Mucosa of stomach (tissue), 1 donor: ENCODE results near the gene SPATA31C2.
"Not testable (repeated sequence)": the region's sequence is repeated elsewhere in the genome, so short reads cannot be mapped to it uniquely, and the experiment has no call there.

Experiments used
- H3K27me3 ChIP-seq: one replicate; pipeline ENCODE4 v1.7.0; 2013; ENCODE audit warnings: mild to moderate bottlenecking, low read length; ENCODE audit not compliant: control insufficient read depth, insufficient read depth
- H3K36me3 ChIP-seq: one replicate; pipeline ENCODE4 v1.7.0; 2013; ENCODE audit warnings: low read length; ENCODE audit not compliant: control insufficient read depth, insufficient read depth
- H3K4me1 ChIP-seq: one replicate; pipeline ENCODE4 v1.7.0; 2013; ENCODE audit warnings: mild to moderate bottlenecking, low read length; ENCODE audit not compliant: control insufficient read depth, insufficient read depth
- H3K4me3 ChIP-seq: one replicate; pipeline ENCODE4 v1.7.0; 2013; ENCODE audit warnings: low read length
- H3K9ac ChIP-seq: one replicate; pipeline ENCODE4 v1.7.0; 2013; ENCODE audit warnings: mild to moderate bottlenecking, low read length, moderate library complexity
- H3K9me3 ChIP-seq: one replicate; pipeline ENCODE4 v1.7.0; 2013; ENCODE audit warnings: mild to moderate bottlenecking, low read length, moderate library complexity; ENCODE audit not compliant: control insufficient read depth
- donor health status: Pancreatic carcinoma.

Gene SPATA31C2

DNA sequence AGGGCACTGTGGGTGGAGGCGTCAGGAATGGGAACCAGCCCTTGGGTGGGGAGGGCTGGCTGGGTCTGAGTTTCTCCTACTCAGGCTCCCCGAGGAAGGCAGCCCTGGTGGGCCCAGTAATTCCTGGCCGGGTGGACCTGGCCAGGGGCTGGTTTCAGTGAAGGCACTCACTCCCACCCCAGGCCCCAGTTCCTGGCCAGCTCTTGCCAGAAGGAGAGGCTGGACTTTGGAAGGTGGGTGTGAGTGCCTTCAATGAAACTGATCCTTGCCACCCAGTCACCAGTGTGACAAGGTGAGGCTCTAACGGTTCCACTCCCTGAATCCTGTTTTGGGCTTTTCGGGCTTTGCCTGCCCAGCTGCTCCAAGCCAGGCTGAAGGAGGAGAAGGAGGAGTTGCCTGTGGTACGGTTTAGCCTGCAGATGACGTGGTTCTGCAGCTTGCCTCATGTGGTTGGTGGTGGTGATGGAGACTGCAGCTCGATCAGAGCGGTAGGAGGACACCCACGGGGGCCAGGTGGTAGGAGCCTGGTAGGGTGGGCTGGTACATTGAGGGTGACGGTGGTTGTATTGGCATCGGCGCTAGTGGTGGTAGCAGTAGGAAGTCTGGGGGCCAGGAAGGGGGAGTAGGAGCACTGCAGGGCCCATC is 23.2 kb downstream of the SPATA31C2 start:
- not testable (repeated sequence) for H3K36me3 ChIP-seq, H3K27me3 ChIP-seq, H3K9me3 ChIP-seq, H3K4me3 ChIP-seq, H3K9ac ChIP-seq, H3K4me1 ChIP-seq

DNA sequence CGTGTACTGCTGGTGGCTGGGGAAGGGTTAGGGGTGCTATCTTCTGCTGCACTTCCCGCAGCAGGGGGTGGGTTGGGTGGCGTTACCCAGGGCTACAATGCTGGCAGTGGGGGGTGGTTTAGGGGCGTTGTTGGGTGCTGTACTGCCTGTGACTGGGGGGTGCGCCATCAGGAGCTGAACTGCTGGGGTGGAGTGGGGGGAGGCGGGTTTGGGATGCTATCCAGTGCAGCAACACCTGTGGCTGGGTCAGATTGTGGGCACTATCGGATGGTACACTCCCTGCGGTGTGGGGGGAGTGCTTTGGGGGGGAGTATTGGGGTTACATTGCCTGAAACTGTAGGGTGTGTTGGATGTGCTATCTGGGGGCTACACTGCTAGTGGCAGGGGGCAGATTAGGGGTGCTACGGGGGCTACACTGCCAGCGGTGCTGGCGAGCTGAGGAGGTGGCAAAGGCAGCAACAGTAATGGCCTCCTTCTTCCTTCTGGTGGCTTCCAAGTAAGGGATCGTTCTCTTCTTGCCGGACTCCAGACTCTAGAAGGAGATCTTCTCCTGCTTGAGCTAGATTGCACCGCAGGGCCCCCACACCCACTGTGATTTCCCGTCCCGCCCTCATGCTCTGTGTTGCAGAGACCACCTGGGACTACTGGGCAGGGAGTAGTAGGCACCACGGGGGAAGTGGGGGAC is 23.9 kb downstream of the SPATA31C2 start:
- H3K27me3 ChIP-seq, H3K4me3 ChIP-seq, H3K9me3 ChIP-seq, H3K9ac ChIP-seq, H3K36me3 ChIP-seq, H3K4me1 ChIP-seq: not testable (repeated sequence)

DNA sequence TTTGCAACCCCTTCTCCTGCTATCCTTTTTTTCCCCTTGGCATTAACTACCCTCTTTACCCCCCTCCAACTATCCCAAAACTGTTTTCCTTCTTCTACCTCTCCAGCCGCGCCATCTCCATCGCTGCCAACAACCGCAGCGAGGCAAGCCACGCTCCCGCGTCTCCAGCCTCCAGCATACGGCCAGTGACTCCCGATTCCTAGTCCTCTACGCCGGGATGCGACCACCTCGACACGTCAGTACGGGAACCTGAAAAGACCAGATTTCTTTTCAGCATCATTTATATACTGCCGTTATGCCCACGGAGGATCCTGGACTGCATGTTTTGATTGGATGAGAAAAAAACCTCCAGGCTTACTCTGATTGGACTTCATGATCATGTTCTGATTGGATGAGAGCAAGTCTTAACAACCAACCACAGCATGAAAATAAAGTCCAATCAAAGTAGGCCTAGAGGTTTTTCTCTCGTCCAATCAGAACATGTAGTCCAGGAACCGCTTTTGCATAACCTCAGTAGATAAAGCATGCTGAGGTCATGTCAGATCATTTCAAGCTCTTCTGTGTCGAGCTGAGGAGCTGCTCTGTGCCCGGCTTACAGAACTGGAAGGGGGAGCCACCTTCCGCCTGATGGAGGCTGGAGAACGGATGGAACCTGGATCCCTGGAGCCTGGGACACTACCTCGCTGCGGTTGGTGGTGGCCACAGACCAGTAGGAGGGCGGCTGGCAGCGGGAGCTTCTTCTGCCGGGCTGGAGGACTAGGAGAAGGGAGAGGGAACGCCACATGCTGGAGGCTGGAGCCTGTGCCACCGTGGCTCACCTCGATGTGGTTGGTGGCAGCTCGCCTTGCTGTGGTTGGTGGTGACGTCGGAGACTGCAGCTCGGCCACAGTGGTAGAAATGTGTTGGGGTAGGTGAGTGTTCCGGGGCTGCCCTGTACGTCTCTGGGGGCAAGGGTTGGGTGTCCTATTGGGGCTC is 24.8 kb downstream of the SPATA31C2 start:
- H3K27me3 ChIP-seq, H3K9ac ChIP-seq, H3K4me3 ChIP-seq, H3K36me3 ChIP-seq, H3K4me1 ChIP-seq, H3K9me3 ChIP-seq: not testable (repeated sequence)

DNA sequence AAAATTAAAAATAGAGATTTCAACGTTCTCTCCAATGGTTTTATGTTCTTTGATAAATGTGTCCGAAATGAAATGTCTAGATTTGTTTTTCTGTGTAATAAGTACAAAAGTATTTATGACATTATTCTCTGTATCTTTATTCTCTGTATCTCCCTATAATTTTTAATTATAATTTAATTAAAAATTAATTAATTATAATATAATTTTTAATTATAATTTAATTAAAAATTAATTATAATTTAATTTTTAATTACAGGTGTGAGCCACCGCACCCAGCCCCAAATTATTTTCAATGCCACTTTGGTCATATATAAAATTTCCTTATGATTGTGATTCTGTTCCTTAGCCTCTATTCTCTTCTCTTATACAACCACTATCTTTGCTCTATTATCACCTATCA is 28.2 kb downstream of the SPATA31C2 start:
- Histone ChIP-seq H3K4me1 (no peaks in the 10 kb centered on the region), H3K9me3 (no peaks in the 10 kb centered on the region), H3K9ac (no peak overlapping the region), H3K27me3 (no peaks in the 10 kb centered on the region), H3K4me3 (no peak overlapping the region), H3K36me3 (no peaks in the 10 kb centered on the region)

DNA sequence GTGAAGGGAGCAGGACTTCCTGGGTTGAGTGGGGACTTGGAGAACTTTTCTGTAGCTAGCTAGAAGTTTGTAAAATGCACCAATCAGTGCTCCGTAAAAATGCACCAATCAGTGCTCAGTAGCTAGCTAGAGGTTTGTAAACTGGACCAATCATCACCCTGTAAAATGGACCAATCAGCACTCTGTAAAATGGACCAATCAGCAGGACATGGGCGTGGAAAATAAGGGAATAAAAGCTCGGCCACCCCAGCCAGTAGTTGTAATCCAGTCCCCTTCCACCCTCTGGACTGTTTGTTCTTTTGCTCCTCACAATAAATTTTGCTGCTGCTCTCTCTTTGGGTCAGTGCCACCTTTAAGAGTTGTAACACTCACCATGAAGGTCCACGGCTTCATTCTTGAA is 29.5 kb downstream of the SPATA31C2 start:
- H3K4me1 ChIP-seq, result no peaks in the 10 kb centered on the region

DNA sequence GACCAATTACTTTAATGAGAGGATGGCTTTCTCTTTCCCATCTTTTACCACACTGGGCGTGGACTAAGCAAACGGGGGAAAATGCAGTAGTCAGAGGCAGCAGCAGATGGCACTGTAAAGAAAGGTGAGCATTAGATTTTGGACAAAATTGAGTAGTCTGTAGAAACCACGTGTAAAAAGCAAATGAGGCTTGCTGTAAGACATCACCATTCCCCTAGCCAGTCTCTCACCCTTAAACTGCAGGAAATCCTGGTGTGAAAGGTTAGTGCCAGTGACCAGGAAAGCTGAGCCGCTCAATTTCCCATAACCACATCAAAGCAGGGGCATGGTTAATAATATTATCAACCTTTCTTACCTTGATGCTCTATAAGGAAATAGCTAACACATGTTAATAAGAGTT is 31.8 kb downstream of the SPATA31C2 start:
- Histone ChIP-seq H3K9me3 (no peaks in the 10 kb centered on the region), H3K27me3 (no peaks in the 10 kb centered on the region), H3K9ac (no peak overlapping the region), H3K36me3 (no peaks in the 10 kb centered on the region), H3K4me1 (no peaks in the 10 kb centered on the region), H3K4me3 (no peak overlapping the region)

More for the DNA sequence above, 29.5 kb downstream of the SPATA31C2 start:
- Histone ChIP-seq H3K9ac (no peak overlapping the region), H3K9me3 (no peaks in the 10 kb centered on the region), H3K36me3 (no peaks in the 10 kb centered on the region), H3K4me3 (no peak overlapping the region), H3K27me3 (no peaks in the 10 kb centered on the region)

DNA sequence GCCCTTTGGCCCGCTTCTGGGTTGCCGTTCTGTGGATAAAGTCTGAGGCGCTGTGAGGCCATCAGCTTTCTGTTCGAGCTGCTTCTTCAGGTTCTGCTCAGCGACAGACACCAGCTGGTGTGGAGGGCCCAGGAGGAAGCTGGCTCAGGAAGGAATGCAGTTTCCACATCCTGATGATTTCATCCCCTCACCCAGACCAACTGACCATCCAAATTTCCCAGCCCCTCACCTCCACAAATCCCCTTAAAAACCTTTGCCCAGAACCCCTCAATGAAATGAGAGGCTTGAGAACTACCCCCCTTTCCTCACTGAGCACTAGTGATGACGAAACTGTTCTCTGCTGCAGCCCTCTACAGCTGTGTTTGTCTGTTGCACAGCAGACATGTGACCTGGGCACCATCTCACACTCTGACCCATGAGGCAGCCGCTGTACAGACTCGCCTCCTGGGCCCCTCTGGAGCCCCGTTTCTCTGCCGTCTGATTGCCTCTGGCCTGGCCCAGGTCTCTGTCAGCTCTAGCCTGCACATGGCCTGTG is 45.4 kb downstream of the SPATA31C2 start:
- Histone ChIP-seq H3K4me3 (no peak overlapping the region), H3K27me3 (no peaks in the 10 kb centered on the region), H3K36me3 (no peaks in the 10 kb centered on the region), H3K9ac (no peak overlapping the region), H3K9me3 (no peaks in the 10 kb centered on the region), H3K4me1 (no peaks in the 10 kb centered on the region)

DNA sequence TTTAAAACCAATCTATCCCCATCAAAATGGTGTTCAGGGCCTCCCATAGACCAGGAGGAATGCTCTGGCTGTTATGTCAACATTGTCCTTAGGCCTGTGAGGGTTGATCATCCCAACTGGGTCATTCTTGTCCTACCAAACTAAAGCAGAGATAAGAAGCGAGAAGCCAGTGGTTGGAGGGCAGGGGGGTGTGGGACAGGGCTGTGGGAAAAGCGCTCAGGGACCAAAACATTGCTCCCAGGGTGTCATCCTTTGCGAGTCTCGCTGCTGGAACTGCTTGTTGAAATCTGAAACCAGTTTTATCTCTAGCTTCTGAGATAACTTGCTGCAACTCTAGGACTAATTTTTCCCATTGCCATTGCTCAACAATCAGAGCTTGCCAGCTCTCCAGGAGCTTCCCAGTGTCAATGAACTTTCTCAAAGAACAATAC is 48.1 kb downstream of the SPATA31C2 start:
- no peak overlapping the region for H3K9ac ChIP-seq
- no peaks in the 10 kb centered on the region for H3K27me3 ChIP-seq
- no peaks in the 10 kb centered on the region for H3K4me1 ChIP-seq
- no peaks in the 10 kb centered on the region for H3K36me3 ChIP-seq
- H3K4me3 ChIP-seq, result no peak overlapping the region
- no peaks in the 10 kb centered on the region for H3K9me3 ChIP-seq

DNA sequence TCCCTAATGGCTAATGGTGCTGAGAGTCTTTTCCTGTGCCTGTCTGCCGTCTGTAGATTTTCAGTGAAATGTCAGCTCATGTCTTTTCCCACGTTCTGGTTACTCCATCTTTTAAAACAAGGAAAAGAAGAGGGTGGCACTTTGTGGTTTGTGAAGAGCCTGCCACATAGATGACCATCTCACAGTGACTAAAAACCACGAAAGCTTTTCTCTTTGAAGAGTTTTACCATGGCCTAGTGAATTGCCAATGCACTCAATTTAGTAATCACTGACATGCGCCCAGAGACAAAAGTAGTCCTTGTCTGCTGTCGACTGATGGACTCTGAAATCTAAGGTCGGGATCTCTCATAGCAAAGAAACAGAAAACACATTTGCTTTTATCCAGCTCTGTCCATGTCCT is 50.4 kb downstream of the SPATA31C2 start:
- H3K9me3 ChIP-seq, result no peaks in the 10 kb centered on the region
- H3K36me3 ChIP-seq, result no peaks in the 10 kb centered on the region
- H3K27me3 ChIP-seq, result no peaks in the 10 kb centered on the region
- no peak overlapping the region for H3K4me3 ChIP-seq
- H3K9ac ChIP-seq, result no peak overlapping the region
- H3K4me1 ChIP-seq, result no peaks in the 10 kb centered on the region

DNA sequence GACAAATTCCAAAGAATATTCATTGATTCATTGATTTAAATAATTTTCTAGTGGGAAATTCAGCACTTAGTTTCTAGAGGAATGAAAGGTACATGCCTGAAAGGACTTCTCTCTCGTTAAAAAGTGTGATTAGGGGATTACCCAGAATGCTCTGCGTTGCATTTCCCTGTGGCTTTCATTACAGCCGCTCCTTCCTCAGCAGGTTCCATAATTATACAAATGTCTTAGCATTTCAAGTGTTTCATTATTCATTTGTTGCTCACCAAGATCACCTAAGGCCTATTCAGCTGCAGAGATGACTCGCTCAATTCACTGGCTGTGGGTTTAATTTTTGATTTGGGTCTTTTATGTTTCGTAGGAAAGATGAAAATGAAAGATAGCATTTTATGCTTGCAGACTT is 52.8 kb downstream of the SPATA31C2 start:
- H3K9ac ChIP-seq, result no peak overlapping the region
- no peaks in the 10 kb centered on the region for H3K36me3 ChIP-seq
- H3K9me3 ChIP-seq, result no peaks in the 10 kb centered on the region
- H3K27me3 ChIP-seq, result no peaks in the 10 kb centered on the region
- no peak overlapping the region for H3K4me3 ChIP-seq
- no peaks in the 10 kb centered on the region for H3K4me1 ChIP-seq

DNA sequence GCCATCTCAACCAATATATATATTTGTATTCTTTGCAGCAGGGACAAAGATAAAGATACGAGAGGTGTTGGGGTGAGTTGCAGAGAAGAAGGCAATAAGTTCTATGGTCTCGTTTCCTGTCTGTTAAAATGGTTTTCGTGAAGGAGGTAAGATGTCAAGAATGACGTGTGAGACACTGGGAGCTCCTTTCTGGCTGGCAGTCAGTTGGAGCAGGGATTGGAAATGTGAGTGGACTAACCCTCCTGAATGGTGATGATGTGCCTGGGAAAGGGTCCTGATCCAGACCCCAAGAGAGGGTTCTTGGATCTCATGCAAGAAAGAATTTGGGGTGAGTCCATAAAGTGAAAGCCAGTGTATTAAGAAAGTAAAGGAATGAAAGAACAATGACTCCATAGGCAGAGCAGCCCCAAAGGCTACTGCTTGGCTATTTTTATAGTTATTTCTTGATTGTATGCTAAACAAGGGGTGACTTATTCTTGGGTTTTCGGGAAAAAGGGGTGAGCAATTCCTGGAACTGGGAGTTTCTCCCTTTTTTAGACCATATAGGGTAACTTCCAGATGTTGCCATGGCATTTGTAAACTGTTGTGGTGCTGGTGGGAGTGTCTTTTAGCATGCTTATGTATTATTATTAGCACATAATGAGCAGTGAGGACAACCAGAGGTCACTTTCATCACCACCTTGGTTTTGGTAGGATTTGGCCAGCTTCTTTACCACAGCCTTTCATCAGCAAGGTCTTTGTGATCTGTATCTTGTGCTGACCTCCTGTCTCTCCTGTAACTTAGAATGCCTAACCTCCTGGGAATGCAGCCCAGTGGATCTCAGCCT is 53.7 kb downstream of the SPATA31C2 start:
- no peaks in the 10 kb centered on the region for H3K9me3 ChIP-seq
- H3K27me3 ChIP-seq, result no peaks in the 10 kb centered on the region
- no peak overlapping the region for H3K4me3 ChIP-seq
- no peaks in the 10 kb centered on the region for H3K4me1 ChIP-seq
- no peak overlapping the region for H3K9ac ChIP-seq
- no peaks in the 10 kb centered on the region for H3K36me3 ChIP-seq
